GM10266 (cell line): ENCODE measurements around the gene RCOR1.

Source experiments
- DNase-seq: peaks from one replicate; pipeline ENCODE4 v3.0.0; 2012; ENCODE audit errors: extremely low spot score
- CTCF ChIP-seq: IDR thresholded peaks from 2 replicates; pipeline ENCODE4 v1.5.1; 2012; ENCODE audit warnings: mild to moderate bottlenecking, low read depth; ENCODE audit not compliant: control insufficient read depth, insufficient read depth; ENCODE audit errors: missing control alignments

Gene RCOR1

GRCh38 chr14:102731101-102731870 lies 138.8 kb downstream of the RCOR1 start:
- DNase-seq: no peak
- no peak for TF ChIP-seq CTCF

- TF ChIP-seq CTCF: no peak
- DNase-seq: no peak
These were observed 139.7 kb downstream of the RCOR1 start for GRCh38 chr14:102731871-102732800.

GRCh38 chr14:102732924-102733323 lies 140.5 kb downstream of the RCOR1 start:
- DNase-seq: no peak
- no peak for TF ChIP-seq CTCF

GRCh38 chr14:102733326-102733725 lies 140.9 kb downstream of the RCOR1 start:
- TF ChIP-seq CTCF: no peak
- DNase-seq: no peak

GRCh38 chr14:102734436-102734835 lies 142.0 kb downstream of the RCOR1 start:
- DNase-seq: no peak
- TF ChIP-seq CTCF: no peak

- DNase-seq: no peak
- no peak for TF ChIP-seq CTCF
These were observed 144.5 kb downstream of the RCOR1 start for GRCh38 chr14:102736956-102737355.
